Measurements from ENCODE around the gene MBD3L4.
A peak's percentile ranks its signal among the peaks of the same experiment; 100 is the strongest.
"Not testable (repeated sequence)": the region's sequence is repeated elsewhere in the genome, so short reads cannot be mapped to it uniquely, and the experiment has no call there.

The MBD3L4 gene

GRCh38 chr19:7040079-7040478 lies at the start of gene MBD3L4:
Gene MBD3L4 (minus strand): TSS chr19:7040179. CDS start chr19:7040144, 35 bp downstream.
- not testable (repeated sequence) for DNase-seq

DNA sequence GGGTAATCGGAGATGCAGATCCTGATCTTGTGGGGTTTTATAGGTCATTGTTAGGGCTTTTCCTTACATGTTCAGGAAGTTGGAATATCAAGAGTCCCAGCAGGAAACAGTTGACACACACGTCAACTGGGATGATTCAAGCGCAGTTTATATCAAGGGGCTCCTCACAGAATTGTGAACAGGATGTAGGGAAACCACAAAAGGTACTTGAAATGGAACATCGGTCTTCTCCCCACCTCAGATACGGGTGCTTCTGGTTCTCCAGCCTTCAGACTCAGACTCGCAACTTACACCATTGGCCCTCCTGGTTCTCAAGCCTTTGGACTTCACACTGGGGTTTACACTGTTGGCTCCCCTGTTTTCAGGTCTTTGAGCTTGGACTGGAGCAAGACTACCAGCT lies 49.0 kb upstream of the MBD3L4 start:
- DNase-seq = no peak

DNA sequence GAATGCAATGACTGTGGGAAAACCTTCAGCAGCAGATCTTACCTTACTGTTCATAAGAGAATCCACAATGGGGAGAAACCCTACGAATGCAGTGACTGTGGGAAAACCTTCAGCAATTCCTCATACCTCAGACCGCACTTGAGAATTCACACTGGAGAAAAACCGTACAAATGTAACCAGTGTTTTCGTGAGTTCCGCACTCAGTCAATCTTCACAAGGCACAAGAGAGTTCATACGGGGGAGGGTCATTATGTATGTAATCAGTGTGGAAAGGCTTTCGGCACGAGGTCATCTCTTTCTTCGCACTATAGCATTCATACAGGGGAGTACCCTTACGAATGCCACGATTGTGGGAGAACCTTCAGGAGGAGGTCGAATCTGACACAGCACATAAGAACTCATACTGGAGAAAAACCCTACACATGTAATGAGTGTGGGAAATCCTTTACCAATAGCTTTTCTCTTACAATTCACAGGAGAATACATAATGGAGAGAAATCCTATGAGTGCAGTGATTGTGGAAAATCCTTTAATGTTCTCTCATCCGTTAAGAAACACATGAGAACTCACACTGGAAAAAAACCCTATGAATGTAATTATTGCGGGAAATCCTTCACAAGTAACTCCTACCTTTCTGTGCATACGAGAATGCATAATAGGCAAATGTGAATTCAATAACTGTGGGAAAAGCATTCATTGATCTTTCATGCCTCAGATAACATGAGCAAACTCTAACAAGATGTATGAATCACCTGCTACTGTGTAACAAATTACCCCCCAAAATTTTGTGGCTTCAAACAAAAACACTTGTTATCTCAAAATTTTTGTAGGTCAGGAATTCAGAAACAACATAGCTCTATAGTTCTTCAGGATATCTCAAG lies 43.3 kb upstream of the MBD3L4 start:
- DNase-seq = peak; percentile 48

DNA sequence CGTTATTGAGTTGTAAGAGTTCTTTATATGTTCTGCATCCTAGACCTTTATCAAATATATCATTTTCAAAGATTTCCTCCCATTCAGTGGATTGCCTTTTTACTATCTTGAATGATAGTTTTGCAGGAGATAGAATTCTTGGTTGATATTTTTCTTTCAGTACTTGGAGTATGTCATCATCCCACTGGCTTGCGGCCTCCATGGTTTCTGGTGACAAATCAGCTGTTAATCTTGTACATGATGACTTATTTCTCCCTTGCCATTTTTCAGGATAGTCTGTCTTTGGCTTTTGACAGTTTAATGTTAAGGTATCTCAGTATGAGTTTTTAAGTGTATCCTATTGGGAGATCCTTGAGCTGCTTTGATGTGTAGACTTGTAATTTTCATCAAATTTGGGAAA lies 38.0 kb upstream of the MBD3L4 start:
- DNase-seq = peak; percentile 22

- DNase-seq = no peak
These were observed 36.2 kb upstream of the MBD3L4 start for GRCh38 chr19:7076151-7076550.

GRCh38 chr19:7074705-7075282 lies 34.8 kb upstream of the MBD3L4 start:
- DNase-seq = no peak

DNA sequence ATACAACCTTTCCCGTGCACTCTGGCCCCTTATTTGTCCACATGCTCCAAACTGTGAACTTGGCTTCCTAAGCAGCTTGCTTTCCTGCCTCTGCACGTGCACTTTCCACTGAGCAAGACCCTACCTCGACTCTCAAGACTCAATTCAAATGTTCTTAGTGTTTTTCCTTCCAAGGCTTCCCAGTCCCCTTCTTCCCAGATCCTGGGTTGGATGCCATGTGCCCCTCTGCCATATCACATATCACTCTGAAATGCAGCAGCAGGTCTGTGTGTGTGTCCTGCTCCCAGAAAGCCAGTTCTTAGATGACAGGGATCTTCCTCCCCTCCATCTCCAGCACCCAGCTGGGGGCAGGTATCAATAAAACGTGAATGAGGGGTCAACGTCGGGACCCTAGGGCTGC lies 32.6 kb upstream of the MBD3L4 start:
- no peak for DNase-seq

- peak; percentile 48 for DNase-seq
These were observed 29.9 kb upstream of the MBD3L4 start for GRCh38 chr19:7069904-7070226.

DNA sequence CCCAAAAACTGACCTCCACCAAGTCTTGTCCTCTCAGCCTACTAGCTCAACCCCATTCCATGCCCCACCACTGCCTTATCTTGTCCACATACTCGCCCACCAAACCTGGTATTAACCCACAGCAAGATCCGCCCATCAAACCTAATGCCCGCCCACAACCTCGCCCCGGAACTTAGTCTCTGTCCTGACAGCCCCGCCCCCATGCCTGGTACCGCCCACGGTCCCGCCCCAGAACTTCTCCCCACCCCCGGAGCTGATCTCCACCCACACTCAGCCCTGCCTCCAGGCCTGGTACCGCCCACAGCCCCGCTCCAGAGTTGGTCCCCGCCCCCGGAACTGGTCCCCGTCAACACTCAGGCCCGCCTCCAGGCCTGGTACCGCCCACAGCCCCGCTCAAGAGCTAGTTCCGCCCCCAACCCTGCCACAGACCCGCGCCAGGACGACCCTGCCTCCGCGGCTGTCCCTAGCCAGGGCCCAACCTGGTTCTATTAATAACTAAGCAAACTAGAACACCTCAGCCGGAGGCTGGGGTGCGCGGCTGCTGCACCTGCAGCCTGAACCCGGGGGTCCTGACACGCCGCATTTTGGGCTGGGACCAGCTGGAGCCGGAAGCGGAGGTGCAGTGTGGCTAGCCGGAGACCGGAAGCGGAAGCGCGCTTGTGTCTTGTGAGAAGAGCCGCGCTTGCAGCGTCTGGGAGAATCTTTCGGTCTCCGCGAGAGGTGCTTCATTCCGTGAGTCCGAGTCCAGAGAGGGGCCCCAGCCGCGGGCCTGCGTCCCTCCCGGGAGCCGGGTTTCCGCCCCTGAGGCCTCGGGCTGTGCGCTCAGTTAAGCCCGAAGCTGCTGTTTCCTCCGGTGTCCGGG lies 29.3 kb upstream of the MBD3L4 start, which contains the start of gene ZNF557:
ZNF557 (plus strand) TSS at position 662 of the 862 bp plus-strand sequence. CDS start 5,372 bp downstream, outside the sequence.
- DNase-seq = peak; percentile 99

DNA sequence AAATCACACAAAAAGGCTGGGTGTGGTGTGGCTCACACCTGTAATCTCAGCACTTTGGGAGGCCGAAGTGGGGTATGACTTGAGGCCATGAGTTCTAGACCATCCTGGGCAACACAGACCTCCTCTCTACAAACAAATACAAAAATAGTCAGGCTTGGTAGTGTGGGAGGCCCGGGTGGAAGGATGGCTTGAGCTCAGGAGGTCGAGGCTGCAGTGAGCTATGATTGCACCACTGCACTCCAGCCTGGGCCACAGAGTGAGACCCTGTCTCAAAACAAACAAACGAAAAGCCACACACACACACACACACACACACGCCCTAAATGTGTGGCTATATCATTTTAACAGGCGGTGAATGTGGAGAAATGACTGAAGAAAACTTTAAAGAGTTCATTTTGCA lies 28.6 kb upstream of the MBD3L4 start:
- no peak for DNase-seq

DNA sequence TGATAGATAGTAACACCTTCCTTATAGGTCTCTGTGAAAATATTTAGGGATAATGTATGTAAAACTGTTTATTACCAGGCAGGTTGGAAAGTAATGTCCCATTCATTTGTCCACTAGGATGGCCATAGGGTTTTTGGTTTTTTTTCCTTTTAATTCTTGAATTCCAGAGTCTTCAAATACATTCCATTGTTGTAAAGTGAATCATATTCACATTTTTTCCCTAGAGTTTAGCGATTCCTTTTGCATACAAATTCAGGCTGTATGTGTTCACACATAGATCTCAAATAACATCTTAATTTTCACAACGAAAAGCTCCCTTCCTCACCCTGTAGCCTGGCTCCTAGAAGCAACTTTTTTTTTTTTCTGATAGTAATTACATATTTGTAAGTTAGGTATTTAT lies 27.7 kb upstream of the MBD3L4 start:
- no peak for DNase-seq

DNA sequence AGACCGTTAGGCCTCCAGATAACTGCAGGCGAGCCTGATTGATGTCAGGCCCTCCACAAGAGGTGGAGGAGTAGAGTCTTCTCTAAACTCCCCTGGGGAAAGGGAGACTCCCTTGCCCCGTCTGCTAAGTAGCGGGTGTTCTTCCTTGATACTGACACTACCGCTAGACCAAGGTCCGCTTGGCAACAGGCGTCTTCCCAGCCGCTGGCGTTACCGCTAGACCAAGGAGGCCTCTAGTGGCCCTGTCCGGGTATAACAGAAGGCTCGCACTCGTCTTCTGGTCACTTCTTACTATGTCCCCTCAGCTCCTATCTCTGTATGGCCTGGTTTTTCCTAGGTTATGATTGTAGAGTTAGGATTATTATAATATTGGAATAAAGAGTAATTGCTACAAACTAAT lies 27.1 kb upstream of the MBD3L4 start:
- peak; percentile 62 for DNase-seq

DNA sequence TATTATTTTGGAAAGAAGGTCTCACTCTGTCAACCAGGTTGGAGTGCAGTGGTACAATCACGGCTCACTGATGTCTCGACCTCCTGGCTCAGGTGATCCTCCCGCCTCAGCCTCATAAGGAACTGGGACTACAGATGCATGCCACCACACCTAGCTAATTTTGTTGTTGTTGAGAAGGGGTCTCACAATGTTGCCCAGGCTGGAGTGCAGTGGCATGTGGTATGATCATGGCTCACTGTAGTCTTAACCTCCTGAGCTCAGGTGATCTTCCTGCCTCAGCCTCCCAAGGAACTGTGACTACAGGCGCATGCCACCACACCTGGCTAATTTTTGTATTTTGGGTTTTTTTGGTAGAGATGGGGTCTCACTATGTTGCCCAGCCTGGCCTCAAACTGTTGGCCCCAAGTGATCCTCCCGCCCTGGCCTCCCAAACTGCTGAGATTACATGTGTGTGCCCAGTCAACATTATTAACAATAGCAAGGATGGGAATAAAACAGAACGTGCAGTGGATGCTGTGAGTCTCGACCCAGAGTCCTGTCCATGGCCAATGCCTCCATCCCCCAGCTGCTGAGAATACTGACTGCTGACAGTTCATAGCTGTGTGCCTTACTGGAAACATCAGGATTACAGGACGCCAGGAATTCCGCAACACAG lies 23.9 kb upstream of the MBD3L4 start:
- no peak for DNase-seq

DNA sequence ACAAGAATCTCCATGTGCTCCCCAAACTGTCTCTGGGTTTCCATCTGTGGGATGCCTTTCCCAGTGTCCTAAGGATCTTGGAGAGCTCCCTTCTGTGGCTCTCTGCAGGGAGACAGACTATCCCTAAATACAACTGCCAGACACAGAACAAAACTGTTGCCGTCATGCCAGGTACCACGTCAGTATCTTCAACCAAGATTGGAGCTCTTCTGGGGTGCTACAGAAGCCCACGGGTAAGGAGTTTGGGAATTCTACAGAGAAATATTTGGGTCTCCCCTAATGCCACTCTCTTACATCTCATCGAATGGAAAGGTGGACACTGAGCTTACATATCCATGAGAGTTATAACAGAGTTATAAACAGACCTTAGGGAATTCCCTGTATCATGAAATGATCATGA lies 23.4 kb upstream of the MBD3L4 start:
- DNase-seq = no peak

GRCh38 chr19:7059977-7060376 lies 20.0 kb upstream of the MBD3L4 start:
- DNase-seq = not testable (repeated sequence)

- not testable (repeated sequence) for DNase-seq
These were observed 18.6 kb upstream of the MBD3L4 start, which contains the start of gene MBD3L3 for GRCh38 chr19:7058576-7058975. Gene MBD3L3 (minus strand): TSS chr19:7058676. CDS start chr19:7058605, 71 bp downstream.

- not testable (repeated sequence) for DNase-seq
These were observed 16.4 kb upstream of the MBD3L4 start for GRCh38 chr19:7056371-7056770.

DNA sequence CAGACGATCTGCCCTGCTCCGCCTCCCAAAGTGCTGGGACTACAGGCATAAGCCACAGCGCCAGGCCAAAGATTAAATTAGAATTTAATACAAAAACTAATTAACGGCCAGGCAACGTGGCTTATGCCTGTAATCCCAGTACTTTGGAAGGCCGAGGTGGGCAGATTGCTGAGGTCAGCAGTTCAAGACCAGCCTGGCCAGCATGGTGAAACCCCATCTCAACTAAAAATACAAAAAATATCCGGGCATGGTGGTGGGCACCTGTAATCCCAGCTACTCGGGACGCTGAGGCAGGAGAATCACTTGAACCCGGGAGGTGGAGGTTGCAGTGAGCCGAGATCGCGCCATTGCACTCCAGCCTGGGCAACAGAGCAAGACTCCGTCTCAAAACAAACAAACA lies 15.7 kb upstream of the MBD3L4 start:
- not testable (repeated sequence) for DNase-seq

GRCh38 chr19:7054635-7055368 lies 14.8 kb upstream of the MBD3L4 start:
- DNase-seq = not testable (repeated sequence)

DNA sequence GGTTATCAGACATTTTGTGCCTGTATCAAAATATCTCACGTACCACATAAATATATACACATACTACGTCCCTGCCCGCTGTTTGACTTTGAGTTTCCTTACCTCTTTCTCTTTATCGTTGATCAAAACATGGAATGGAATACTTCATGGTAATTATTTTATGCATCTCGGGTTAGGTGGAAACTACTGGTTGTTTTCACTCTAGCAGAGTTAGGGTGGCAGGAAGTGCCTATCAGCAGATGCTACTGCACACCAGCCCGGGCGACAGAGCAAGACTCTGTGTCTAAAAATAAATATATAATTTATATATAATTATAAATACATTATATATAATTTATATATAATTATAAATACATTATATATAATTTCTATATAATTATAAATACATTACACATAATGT lies 12.9 kb upstream of the MBD3L4 start:
- not testable (repeated sequence) for DNase-seq

DNA sequence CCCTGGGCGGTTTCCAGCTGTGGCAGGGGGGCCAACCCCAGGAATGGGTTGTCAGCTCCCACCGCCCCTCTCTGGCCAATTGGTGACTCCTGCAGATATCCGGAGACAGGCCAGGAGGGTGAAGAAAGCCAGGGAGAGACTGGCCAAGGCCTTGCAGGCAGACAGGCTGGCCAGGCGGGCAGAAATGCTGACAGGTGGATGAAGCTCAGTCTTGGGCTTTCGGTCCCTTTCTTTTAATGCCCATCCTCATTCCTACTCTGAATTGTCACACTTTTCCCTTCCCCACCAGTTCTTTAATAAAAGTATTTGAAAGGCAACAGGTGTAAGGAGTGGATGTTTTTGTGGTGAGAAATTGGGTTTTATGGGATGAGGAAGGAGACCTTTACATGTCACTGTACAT lies 11.4 kb upstream of the MBD3L4 start:
- DNase-seq = not testable (repeated sequence)

DNA sequence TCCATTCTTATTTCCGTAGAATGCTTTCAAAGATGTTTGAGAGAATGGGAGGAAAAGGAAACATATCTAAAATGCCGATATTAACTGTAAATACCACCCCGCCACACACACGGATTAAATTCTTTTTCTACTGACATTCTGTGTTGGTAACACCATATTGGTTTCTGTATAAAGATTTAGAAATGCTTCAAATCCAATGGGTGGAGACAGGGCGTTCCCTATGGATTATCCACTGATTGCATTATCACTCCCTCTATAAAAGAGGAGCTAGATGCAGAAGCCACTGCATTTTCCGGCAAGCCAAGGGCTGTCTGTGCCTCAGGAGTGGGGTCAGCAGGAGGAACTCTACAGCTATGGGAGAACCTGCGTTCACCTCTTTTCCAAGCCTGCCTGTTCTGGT lies 9.0 kb upstream of the MBD3L4 start, which contains the start of gene MBD3L2:
MBD3L2 (plus strand) TSS at position 301 of the 400 bp plus-strand sequence; CDS start at position 354, 53 bp downstream.
- DNase-seq = not testable (repeated sequence)

Data from hematopoietic multipotent progenitor cell treated with erythropoietin and hydrocortisone succinate and interleukin-3 and kit ligand, for 4 days (in vitro differentiated cells).